PFSK-1 (cell line): Measurements from ENCODE around the gene CTNNA1.

Experiments used
- FOXP2 ChIP-seq: optimal IDR thresholded peaks from 2 replicates; pipeline ENCODE3; 2011; ENCODE audit warnings: borderline replicate concordance, control low read depth, inconsistent platforms; ENCODE audit not compliant: insufficient read depth; ENCODE audit errors: extremely low read length, extremely low read depth
- POLR2AphosphoS5 ChIP-seq: IDR thresholded peaks from 2 replicates; pipeline ENCODE4 v1.6.1; 2012; ENCODE audit warnings: low read depth, mild to moderate bottlenecking, control low read depth, low read length, moderate library complexity
- TAF1 ChIP-seq: IDR thresholded peaks from 2 replicates; pipeline ENCODE4 v1.6.1; 2012; ENCODE audit warnings: low read length, control low read depth, borderline replicate concordance; ENCODE audit not compliant: insufficient read depth
- TF ChIP-seq, protein P1 (sequence below), 2 experiments: IDR thresholded peaks; 2 replicates each; pipeline versions ENCODE4 v1.6.1 to v1.8.0; 2011 to 2012; ENCODE audit warnings: low read depth in 2 of 2, low read length in 2 of 2, control low read depth in 1 of 2, inconsistent platforms in 1 of 2, mild to moderate bottlenecking in 1 of 2, moderate library complexity in 1 of 2; ENCODE audit not compliant: insufficient read depth in 1 of 2

DNA sequence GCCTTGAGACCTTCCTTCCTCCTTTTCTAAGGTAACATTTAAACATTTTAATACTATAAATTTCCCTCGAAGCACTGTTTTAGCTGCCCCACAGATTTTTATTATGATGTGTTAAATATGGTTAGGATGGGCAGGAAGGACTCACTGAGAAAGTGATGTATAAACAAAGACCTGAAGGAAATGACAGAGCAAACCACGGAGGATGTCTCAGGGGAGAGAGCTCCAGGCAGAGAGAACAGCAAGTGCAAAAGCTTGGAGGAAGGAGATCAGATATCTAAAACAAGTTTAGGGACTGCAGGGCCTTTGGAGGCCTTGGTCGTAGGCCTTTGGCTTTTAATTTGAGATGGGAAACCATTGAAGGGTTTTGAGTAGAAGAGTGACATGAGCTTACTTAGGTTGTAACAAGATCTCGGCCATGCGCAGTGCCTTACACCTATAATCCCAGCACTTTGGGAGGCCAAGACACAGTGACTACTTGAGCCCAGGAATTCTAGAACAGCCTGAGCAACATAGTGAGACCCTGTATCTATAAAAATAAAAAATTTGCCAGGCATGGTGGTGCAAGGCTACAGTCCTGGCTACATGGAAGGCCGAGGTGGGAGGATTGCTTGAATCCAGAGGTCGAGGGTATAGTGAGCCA is 157.4 kb downstream of the CTNNA1 start:
- TF ChIP-seq FOXP2: no peak
- no peak for TF ChIP-seq POLR2AphosphoS5
- no peak for TF ChIP-seq TAF1
- TF ChIP-seq, protein P1, sequence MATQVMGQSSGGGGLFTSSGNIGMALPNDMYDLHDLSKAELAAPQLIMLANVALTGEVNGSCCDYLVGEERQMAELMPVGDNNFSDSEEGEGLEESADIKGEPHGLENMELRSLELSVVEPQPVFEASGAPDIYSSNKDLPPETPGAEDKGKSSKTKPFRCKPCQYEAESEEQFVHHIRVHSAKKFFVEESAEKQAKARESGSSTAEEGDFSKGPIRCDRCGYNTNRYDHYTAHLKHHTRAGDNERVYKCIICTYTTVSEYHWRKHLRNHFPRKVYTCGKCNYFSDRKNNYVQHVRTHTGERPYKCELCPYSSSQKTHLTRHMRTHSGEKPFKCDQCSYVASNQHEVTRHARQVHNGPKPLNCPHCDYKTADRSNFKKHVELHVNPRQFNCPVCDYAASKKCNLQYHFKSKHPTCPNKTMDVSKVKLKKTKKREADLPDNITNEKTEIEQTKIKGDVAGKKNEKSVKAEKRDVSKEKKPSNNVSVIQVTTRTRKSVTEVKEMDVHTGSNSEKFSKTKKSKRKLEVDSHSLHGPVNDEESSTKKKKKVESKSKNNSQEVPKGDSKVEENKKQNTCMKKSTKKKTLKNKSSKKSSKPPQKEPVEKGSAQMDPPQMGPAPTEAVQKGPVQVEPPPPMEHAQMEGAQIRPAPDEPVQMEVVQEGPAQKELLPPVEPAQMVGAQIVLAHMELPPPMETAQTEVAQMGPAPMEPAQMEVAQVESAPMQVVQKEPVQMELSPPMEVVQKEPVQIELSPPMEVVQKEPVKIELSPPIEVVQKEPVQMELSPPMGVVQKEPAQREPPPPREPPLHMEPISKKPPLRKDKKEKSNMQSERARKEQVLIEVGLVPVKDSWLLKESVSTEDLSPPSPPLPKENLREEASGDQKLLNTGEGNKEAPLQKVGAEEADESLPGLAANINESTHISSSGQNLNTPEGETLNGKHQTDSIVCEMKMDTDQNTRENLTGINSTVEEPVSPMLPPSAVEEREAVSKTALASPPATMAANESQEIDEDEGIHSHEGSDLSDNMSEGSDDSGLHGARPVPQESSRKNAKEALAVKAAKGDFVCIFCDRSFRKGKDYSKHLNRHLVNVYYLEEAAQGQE (IDR thresholded peaks at IDR 0.05; ENCODE audit: insufficient read depth in 1 of 2, low read depth in 2 of 2, low read length in 2 of 2): no peak
